ENCODE data around the gene MST1. TPM values are rescaled to one million over a fixed set of nuclear protein-coding genes. Genes with fewer than 3 reads are reported as not detected.

The MST1 gene
- total and polyA plus RNA-seq, 3 donors from 2014 or later: 60.3 to 73.4 (median 67.1) TPM

GRCh38 chr3:49639551-49639950 lies 49.7 kb downstream of the MST1 start:
- H3K4me1 ChIP-seq: no peaks in the 10 kb centered on the region
- no peak for TF ChIP-seq CTCF (IDR thresholded peaks at IDR 0.05)
- TF ChIP-seq POLR2A (IDR thresholded peaks at IDR 0.05): no peak
- 91 to 100% methylated on average over 2 of the region's 2 CpGs for WGBS, 2 donors

GRCh38 chr3:49638445-49638844 lies 50.8 kb downstream of the MST1 start:
- Histone ChIP-seq H3K27me3 (no peaks in the 10 kb centered on the region), H3K9me3 (no peaks in the 10 kb centered on the region), H3K4me1 (no peaks in the 10 kb centered on the region), H3K27ac (no peak overlapping the region), H3K36me3 (ENCODE audit: low read depth, missing control alignments) (no peaks in the 10 kb centered on the region), H3K4me3 (no peak overlapping the region)
- DNase-seq: no peak
- intact Hi-C loops (cut with DNase I; ENCODE audit: low total_unique reads): no loop called here
- WGBS, 2 donors: 77 to 80% methylated on average over 8 of the region's 8 CpGs
- TF ChIP-seq POLR2A (IDR thresholded peaks at IDR 0.05) (no peak), CTCF (IDR thresholded peaks at IDR 0.05) (no peak)

More at GRCh38 chr3:49639551-49639950, 49.7 kb downstream of the MST1 start:
- Histone ChIP-seq H3K9me3 (no peaks in the 10 kb centered on the region), H3K27me3 (no peaks in the 10 kb centered on the region), H3K36me3 (ENCODE audit: low read depth, missing control alignments) (no peaks in the 10 kb centered on the region), H3K27ac (no peak overlapping the region), H3K4me3 (no peak overlapping the region)
- no peak for DNase-seq
- intact Hi-C loops (cut with DNase I; ENCODE audit: low total_unique reads): no loop called here

GRCh38 chr3:49636883-49637609 lies 52.2 kb downstream of the MST1 start:
- Histone ChIP-seq H3K9me3 (no peaks in the 10 kb centered on the region), H3K27ac (no peak overlapping the region), H3K4me3 (no peak overlapping the region), H3K4me1 (no peaks in the 10 kb centered on the region), H3K27me3 (no peaks in the 10 kb centered on the region), H3K36me3 (ENCODE audit: low read depth, missing control alignments) (no peaks in the 10 kb centered on the region)
- DNase-seq: no peak
- TF ChIP-seq POLR2A (IDR thresholded peaks at IDR 0.05) (no peak), CTCF (IDR thresholded peaks at IDR 0.05) (no peak)
- intact Hi-C loops (cut with DNase I; ENCODE audit: low total_unique reads): no loop called here
- 74 to 80% methylated on average over 6 to 7 of the region's 7 CpGs for WGBS, 2 donors

- intact Hi-C loops (cut with DNase I; ENCODE audit: low total_unique reads): no loop called here
These were observed 54.5 kb downstream of the MST1 start for GRCh38 chr3:49634736-49635135.

More at GRCh38 chr3:49634736-49635135, 54.5 kb downstream of the MST1 start:
- TF ChIP-seq POLR2A (IDR thresholded peaks at IDR 0.05): no peak
- TF ChIP-seq CTCF (IDR thresholded peaks at IDR 0.05): no peak
- Histone ChIP-seq H3K36me3 (ENCODE audit: low read depth, missing control alignments) (no peaks in the 10 kb centered on the region), H3K9me3 (no peaks in the 10 kb centered on the region), H3K4me3 (no peak overlapping the region), H3K27me3 (no peaks in the 10 kb centered on the region), H3K4me1 (no peaks in the 10 kb centered on the region), H3K27ac (no peak overlapping the region)
- 77 to 93% methylated on average over 3 of the region's 3 CpGs for WGBS, 2 donors
- DNase-seq: no peak

Small RNA genes within 50 kb of the gene (small RNA-seq; reads per million reads assigned to genes)
- 0 reads per million in 2 donors for gene AMIGO3

Other genes with a start within 250 kb of the MST1 start
- gene DAG1, start 219.2 kb downstream of the MST1 start, total RNA-seq: 100 to 1,000 TPM; 169 to 216 TPM
- 85.8 TPM for gene DAG1, start 219.2 kb downstream of the MST1 start, polyA plus RNA-seq (ENCODE audit: insufficient read depth, low read depth, low replicate concordance)
- 10 to 100 TPM; 18.9 to 25.3 TPM for gene BSN, start 135.0 kb downstream of the MST1 start, total RNA-seq
- gene BSN, start 135.0 kb downstream of the MST1 start, polyA plus RNA-seq (ENCODE audit: insufficient read depth, low read depth, low replicate concordance): 9.9 TPM
- 10 to 100 TPM; 76.7 to 94.5 TPM for gene APEH, start 15.1 kb downstream of the MST1 start, total RNA-seq
- 72.3 TPM for gene APEH, start 15.1 kb downstream of the MST1 start, polyA plus RNA-seq (ENCODE audit: insufficient read depth, low read depth, low replicate concordance)
- 10 to 100 TPM; 72.4 to 79.7 TPM for gene RNF123, start 83 bp upstream of the MST1 start, total RNA-seq
- gene RNF123, start 83 bp upstream of the MST1 start, polyA plus RNA-seq (ENCODE audit: insufficient read depth, low read depth, low replicate concordance): 54.7 TPM
- gene AMIGO3, start 30.2 kb upstream of the MST1 start, total RNA-seq: 10 to 100 TPM in 1 of 2 donors, 1 to 10 TPM in 1; 8.8 to 14.8 TPM
- 3.0 TPM for gene AMIGO3, start 30.2 kb upstream of the MST1 start, polyA plus RNA-seq (ENCODE audit: insufficient read depth, low read depth, low replicate concordance)
- 10 to 100 TPM; 15.7 to 23.4 TPM for gene GMPPB, start 34.5 kb upstream of the MST1 start, total RNA-seq
- 16.8 TPM for gene GMPPB, start 34.5 kb upstream of the MST1 start, polyA plus RNA-seq (ENCODE audit: insufficient read depth, low read depth, low replicate concordance)
- gene IP6K1, start 97.1 kb upstream of the MST1 start, total RNA-seq: 100 to 1,000 TPM in 1 of 2 donors, 10 to 100 TPM in 1; 97.4 to 134 TPM
- gene IP6K1, start 97.1 kb upstream of the MST1 start, polyA plus RNA-seq (ENCODE audit: insufficient read depth, low read depth, low replicate concordance): 96.0 TPM
- gene CDHR4, start 110.4 kb upstream of the MST1 start, total RNA-seq: 1 to 10 TPM; 5.5 to 5.9 TPM
- gene CDHR4, start 110.4 kb upstream of the MST1 start, polyA plus RNA-seq (ENCODE audit: insufficient read depth, low read depth, low replicate concordance): 11.7 TPM
- gene INKA1, start 113.8 kb upstream of the MST1 start, total RNA-seq: 1 to 10 TPM; 5.1 to 6.3 TPM
- gene INKA1, start 113.8 kb upstream of the MST1 start, polyA plus RNA-seq (ENCODE audit: insufficient read depth, low read depth, low replicate concordance): 4.0 TPM
- 10 to 100 TPM; 34.0 to 49.7 TPM for gene UBA7, start 124.5 kb upstream of the MST1 start, total RNA-seq
- gene UBA7, start 124.5 kb upstream of the MST1 start, polyA plus RNA-seq (ENCODE audit: insufficient read depth, low read depth, low replicate concordance): 27.2 TPM
- 10 to 100 TPM; 15.8 to 21.3 TPM for gene TRAIP, start 167.1 kb upstream of the MST1 start, total RNA-seq
- 16.0 TPM for gene TRAIP, start 167.1 kb upstream of the MST1 start, polyA plus RNA-seq (ENCODE audit: insufficient read depth, low read depth, low replicate concordance)
- 1 to 10 TPM; 1.2 to 2.3 TPM for gene CAMKV, start 180.4 kb upstream of the MST1 start, total RNA-seq
- 4.0 TPM for gene CAMKV, start 180.4 kb upstream of the MST1 start, polyA plus RNA-seq (ENCODE audit: insufficient read depth, low read depth, low replicate concordance)
- gene MST1R, start 214.4 kb upstream of the MST1 start, total RNA-seq: 10 to 100 TPM in 1 of 2 donors, 1 to 10 TPM in 1; 7.6 to 11.2 TPM
- gene MST1R, start 214.4 kb upstream of the MST1 start, polyA plus RNA-seq (ENCODE audit: insufficient read depth, low read depth, low replicate concordance): 15.9 TPM
- gene MON1A, start 240.3 kb upstream of the MST1 start, total RNA-seq: 10 to 100 TPM; 16.4 to 17.3 TPM
- gene MON1A, start 240.3 kb upstream of the MST1 start, polyA plus RNA-seq (ENCODE audit: insufficient read depth, low read depth, low replicate concordance): 23.9 TPM